HG03139 (cell line): Measurements from ENCODE around the gene ACAN.

Experiments used
- ATAC-seq: cut with Tn5 transposase; IDR thresholded peaks from one replicate; pipeline ENCODE4 v1.9.1; 2021; ENCODE audit not compliant: unreplicated experiment

Gene ACAN

DNA sequence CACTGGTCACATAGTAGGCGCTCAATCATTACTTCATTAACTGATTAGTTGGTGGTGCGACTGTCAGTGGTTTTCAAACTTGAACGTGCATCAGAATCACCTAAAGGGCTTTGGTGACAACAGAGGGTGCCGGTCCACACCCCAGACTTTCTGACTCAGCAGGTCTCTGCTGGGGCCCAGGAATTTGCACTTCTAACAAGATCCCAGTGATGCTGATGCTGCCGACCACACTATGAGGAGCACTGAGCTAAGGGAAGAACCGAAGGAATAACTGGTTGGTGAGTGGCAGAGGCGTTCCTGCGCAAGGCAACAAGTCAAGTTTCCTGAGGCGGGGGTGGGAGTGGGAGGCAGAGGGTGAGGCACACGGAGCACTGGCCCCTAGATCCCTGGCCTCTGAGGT is 73.3 kb downstream of the ACAN start:
- ATAC-seq, result no peak

DNA sequence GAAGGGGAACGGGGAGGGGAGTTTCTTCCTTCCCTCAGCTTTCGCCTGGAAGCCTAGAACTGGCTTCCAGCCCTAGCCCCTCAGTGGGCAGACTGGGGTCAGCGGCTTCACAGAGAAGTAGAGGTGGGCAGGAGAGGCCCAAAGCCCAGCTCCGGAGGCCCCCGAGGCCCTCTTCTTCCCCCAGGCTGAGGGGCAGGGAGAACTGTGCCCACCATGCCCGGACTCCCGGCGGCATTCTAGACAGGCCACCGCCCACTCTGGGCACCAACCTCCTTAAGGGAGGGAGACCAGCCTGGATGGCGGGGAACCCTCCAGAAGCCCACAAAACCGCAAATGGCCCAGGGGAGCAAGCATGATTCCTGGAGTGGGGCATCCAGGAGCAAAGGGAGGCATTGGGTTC is 74.2 kb downstream of the ACAN start:
- ATAC-seq, result no peak

DNA sequence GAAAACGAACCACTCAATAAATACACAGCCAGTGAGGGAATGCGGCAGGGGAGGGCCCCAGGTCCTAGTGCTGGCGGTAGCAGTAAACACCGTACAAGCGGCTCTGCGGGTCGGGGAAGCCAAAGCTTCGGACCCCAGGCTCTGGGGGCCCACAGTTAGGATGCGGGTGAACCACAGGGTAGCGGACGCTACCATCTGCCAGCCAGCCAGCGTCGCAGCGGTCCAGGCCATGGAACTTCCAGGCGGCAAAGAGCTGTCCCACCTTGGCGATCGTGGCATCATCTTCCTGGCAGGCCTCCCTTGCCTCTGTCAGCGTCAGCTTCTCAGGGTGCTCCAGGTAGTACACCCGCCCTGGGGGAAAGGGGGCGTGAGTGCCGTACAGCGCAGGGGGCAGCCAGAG is 74.7 kb downstream of the ACAN start:
- no peak for ATAC-seq

DNA sequence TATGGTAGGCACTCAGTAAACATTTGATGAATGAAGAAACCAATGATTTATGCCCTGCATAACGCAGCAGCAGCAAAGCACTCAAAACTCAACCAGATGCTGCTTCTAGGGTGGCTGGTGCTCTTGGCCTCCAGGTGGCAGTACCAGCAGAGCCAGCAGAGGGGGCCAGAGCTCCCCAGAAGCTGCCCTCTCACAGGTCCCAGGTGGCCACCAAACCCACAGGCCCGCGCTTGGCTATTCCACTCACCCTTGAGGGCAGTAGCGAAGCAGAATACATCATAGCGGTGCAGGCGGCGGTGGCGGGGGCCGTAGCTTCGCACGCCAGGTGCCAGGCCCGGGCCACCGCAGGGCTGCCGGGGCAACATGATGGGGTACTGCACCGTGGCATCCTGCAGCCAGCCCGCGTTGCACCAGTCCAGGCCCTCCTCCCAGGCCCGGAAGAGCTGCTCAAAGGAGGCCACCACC is 75.5 kb downstream of the ACAN start:
- ATAC-seq, result peak; percentile 77

DNA sequence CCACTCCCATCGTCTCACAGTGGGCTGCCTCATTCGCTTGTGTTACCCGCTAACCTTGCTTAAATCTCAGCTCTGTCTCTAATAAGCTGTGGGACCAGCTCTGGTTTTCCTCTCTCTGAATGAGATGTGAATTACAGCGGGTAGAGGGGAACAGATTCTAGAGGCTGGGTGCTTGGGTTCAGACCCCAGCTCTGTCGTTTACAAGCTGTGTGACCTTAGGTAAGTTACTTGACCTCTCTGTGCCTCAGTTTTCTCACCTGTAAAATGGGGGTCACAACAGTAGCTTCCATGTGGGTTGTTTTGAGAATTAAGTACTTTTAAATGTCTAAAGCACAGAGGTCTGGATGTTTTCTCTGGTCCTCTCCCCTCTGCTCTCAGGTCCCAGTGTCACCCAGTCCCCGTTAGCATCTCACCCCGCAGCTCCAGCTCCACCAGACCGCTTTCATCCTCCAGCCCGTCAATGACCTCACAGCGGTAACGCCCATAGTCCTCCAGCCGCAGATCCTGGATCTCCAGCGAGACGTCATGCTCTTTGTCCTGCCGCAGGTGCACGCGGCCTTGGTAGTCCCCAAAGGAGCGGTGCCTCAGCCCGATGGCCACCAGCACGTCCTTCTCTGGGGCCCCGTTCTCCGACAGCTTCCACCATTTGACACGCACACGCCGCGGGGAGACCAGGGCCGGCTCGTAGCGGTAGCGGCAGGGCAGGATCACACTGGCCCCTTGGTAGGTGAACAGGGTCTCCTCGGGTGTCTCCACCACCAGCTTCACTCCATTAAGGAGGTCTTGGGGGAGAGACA is 77.9 kb downstream of the ACAN start:
- ATAC-seq, result no peak

DNA sequence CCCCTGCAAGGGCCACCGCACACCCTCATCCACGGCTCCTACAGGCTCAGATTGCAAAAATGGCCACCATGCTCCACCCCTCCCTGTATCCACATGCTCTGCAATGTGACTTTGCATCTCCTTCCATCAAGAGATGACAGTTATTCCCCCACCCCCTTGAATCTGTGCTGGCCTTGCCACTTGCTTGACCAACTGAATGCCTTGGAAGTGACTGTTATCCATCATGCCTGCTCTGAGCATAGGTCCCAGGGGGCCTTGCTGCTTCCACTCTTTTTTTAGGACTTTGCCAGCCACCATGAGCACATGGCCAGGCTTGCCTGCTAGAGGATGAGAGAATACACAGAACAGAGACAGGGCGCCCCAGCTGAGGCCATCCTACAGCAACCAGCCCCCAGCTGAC is 78.5 kb downstream of the ACAN start:
- no peak for ATAC-seq

DNA sequence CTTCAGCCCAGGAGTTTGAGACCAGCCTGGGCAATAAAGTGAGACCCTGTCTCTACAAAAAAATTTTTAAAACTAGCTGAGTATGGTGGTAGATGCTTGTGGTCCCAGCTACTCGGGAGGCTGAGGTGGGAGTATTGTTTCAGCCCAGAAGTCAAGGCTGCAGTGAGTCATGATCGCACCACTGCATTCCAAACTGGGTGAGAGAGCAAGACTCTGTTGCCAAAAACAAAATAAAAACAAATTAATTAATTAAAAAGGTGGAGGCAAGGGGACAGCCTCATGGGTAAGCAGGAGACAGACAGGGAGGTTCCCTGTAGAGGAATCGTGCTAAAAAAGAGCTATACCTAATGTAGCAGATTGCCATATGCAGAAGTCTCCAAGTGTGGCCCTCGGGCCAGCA is 79.5 kb downstream of the ACAN start:
- ATAC-seq, result no peak

DNA sequence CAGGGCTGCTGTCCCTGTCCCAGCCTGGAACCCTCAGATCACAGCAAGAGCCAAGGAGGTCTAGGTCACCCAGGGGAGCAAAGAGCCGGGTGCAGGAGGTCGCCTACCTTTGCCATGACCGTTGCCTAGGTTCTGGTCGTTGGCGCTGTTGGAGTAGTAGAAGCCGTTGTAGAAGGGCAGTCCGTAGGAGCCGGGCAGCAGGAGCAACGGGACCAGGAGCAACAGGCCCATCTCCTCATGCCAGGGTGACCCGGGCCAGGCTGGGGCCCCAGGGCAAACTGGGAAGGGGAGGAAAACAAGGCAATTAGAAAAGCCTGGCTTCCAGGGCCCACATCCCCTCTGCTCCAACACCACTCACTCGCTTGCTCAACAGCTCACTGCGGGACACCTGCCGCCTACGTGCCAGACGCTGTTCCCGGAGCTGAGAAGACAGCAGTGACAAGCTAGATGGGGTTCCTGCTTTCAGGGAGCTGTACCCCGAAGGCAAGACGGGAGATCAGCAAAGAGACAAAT is 83.9 kb downstream of the ACAN start:
- no peak for ATAC-seq

DNA sequence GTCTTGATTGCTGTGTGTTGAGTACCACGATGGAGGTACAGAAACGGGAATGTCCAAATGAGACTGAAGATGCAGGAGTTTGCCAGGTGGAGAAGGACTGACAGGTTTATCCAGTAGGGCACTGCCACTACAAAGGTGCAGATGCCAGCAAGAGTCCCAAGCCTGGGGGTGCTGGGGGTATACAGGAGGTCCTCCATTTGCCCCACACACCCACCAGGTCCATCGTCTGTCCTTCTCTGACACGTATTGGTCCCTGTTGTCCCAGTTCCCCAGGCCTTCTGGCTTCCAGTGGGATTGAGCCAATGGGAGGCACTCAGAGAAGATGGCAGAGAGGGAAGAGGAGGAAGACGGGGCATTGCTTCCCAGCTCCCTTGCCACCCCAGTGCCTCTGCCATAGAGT is 85.5 kb downstream of the ACAN start:
- ATAC-seq, result no peak

DNA sequence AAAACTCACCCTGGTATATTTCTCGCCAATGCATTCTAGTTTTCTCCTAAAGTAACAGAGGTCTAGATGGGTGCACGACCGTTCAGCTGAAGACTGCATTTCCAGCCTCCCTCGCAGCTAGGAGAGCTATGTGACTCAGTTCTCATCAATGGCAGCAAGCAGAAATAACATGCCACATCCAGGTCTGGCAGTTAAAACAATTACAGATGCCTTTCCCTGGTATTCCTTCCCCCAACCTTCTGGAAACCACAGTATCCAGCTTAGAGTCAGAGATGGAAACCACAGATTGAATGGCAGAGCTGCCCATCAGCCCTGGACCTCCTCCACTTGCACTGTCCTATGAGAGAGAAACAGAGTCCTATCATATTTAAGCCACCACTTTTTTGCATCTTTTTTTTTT is 87.3 kb downstream of the ACAN start:
- no peak for ATAC-seq

DNA sequence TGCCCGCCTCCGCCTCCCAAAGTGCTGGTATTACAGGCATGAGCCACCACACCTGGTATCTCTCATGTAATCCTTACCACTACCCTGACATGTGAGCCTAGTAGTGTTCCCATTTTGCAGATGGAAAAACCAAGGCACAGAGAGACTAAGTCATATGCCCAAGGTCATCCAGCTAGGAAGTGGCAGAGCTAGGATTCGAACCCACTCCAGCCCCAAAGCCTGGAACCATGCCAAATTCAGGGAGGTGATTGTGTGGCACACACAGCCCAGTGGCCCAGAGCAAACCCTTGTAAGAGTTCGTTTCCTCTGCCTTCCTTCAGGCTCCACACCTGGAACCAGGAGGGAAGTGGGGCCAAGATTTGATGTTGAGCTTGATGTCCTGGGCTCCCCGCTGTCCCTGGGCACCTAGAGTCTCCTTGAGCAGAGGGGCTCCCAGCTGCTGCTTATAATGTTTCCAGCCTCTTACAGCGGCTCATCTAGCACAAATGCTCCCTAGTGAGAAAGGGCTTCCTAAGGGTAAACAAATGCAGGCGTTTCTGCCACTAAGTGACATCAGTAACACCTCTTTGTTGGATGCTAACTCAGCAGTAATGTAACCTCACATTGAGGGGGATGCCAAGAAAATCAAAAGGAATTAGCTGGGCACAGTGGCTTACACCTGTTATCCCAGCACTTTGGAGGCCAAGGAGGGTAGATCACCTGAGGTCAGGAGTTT is 88.5 kb downstream of the ACAN start:
- no peak for ATAC-seq

DNA sequence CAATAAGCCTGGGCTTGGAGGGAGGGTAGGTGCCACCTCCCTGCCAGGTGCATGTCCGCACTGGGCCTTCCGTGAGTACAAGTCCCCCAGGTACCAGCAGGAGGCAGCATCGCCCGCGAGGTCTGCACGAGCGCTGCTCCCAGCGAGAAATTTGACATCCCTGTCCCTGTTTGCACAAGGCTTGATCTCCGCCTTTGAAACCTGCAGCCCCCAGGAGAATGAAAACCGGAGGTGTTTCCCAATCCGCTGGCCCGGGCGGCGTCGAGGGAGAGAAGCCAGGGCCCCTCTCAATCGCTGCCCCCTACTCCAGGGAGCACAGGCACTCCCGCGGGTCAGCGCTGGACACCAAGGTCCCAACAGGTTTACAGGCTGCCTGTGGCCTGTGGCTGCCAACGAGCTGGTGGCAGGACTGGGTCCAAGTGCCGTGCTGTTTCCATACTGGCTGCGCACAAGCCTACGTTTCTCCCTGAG is 91.1 kb downstream of the ACAN start:
- peak; percentile 69 for ATAC-seq

DNA sequence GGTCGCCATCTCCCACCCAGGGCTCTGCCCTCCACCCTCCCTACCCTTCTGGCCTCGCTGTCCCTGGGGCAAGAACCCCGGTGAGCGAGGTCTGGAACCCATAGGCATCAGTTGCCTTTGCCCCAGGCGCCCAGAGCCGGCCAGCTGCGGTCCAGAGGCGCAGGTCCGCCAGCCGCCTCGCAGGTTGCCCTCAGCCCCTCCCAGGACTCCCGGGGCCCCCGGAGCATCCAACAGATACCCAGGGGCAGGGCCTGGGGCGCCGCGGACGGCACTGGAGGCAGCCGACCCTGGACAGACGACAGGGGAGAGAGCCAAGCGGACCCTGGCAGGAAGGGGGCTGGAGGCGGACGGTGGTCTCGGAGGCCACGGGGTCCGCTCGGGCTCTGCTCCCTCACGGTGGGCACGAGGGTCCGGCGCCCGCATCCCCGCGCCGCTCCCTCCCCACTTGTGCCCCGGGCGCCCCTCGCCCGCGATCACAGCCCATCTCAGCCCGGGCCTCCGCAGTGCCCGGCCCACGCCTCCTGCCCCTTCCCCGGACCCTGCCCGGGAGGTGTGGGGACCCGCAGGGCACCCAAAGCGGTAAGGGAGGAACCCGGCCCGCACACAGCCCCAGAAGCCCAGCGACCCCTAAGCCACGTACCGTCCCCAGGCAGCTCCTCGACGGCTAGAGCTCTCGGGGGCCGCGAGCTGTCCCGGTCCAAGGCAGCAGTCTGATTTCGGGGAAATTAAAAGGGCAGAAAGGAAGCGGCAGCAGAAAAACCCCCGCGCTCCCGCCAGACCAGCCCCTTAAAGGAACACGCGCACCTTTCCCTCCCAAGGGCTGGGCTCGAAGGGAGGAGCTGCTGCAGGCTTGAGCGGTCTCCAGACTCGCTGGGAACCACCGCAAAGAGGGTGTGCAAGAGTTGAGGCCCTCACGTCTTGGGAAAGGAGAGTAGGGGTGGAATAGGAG is 91.9 kb downstream of the ACAN start, which contains the start of gene HAPLN3:
Gene HAPLN3, minus strand, starts transcription at position 726 of the 949 bp plus-strand sequence. CDS start 8,246 bp downstream, outside the sequence.
- peak; percentile 44 for ATAC-seq

DNA sequence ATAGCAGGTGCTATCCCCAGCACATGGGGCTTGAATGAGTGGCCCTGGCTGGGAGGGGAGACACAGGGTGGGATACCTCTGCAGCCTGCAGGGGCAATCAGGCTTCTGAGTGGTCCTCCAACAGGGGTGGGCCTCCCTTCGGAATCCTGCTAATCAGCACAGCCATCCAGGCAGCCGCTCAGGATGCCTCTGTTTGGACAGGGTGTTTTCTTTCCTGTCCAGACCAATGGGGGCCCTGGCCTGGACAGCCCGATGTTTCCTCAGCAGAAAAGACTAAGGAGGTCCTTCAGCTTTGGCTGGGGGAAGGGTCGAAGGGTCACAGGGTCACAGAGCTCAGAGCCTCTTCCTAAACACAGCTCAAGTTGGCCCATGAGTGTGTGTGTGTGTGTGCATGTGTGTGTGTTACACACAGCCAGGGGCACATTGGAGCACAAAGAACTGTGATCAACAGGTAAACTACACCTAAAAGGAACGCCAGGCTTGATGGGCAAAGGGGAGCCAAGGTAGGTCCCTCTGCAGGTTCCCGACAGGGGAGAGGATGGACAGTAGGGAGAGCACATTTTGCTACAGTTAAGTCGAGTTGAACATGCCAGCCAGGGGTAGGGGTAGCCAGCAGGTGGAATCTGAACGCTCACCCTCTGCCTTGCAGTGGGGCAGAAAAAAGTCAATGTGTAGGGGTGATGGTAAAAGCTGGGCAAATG is 93.2 kb downstream of the ACAN start:
- no peak for ATAC-seq

DNA sequence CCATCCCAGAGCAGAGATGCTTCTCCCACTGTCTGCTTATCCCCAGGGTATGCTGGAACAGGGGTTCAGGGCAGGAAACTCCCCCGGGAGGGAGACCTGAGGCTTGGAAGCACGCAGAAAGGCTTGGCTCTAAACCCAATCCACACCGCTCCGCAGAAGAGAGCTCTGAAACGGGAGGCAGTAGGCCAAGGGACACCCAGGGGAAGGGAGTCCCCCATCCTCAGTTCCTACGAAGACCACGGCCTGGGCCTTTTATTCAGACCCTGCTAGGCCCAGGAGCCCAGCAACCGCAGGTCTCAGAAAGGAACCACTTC is 93.9 kb downstream of the ACAN start:
- no peak for ATAC-seq

DNA sequence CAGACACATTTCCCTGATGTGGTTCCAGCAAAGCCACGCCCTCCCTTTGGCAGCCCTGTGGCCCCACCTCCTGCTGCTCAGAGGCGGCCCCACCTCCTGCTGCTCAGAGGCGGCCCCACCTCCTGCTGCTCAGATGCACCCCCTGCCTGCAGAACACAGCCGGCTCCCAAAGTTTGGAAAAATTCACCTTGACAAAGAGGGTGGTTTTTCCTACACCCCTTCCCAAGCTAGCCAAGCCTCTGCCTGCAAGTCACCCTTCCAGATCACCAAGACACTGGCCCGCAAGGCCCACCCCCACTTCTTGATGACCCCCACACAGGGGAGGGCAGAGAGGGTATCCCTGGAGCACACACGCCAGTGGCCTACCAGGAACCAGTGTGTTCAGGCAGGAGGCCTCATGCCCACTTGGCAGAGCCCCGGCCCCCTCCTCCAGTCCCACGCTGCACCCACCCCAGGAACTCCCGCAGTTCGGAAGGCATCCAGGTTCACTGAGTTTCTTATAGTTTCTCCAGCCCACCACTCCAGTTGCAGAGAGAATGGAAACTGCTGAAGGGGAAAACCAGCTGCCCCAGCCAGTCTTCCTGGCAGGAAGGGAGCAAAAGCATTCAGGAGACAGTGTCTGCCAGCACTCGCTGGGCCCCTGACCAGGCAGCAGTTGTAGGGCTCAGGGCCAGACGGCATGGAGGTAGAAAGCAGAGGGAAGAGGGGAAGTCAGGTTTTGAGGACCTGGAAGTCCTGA is 94.4 kb downstream of the ACAN start:
- ATAC-seq, result no peak

DNA sequence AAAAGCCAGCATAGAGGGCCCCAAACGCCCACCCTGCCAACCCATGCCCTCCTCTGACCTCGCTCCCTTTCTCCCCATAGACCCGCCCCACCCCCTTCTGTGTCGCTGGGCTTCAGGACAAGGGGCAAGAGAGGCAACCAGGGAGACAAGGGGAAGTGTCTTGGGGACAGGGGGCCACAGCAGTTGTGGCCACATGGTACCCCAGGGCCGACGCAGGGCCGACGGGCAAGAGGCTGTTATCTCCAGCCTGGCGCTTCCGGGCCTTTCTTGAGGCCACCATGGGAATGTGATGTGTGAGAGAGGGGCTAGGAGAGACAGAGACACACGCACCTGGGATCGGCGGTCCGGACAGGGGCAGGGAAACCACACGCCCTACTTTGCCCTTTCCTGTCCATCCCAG is 95.5 kb downstream of the ACAN start:
- no peak for ATAC-seq

DNA sequence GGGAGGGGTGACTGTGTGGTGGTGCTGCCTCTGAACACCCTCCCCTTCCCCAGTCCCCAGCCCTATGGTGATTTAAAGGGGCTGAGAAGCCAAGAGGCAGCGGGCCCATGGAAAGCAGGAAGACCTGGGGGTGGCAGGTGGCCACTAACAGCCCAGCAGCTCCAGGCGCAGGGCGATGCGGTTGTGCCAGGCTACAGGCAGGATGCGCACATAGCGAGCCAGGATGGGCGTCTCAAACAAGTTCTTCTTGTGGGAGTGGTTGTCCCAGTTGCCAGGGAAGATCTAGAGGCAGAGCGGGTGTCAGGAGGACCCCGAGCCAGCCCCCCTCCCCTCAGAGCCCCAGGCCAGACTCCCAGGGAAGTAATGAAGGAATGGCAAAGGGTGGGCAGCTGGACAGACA is 96.0 kb downstream of the ACAN start:
- no peak for ATAC-seq

DNA sequence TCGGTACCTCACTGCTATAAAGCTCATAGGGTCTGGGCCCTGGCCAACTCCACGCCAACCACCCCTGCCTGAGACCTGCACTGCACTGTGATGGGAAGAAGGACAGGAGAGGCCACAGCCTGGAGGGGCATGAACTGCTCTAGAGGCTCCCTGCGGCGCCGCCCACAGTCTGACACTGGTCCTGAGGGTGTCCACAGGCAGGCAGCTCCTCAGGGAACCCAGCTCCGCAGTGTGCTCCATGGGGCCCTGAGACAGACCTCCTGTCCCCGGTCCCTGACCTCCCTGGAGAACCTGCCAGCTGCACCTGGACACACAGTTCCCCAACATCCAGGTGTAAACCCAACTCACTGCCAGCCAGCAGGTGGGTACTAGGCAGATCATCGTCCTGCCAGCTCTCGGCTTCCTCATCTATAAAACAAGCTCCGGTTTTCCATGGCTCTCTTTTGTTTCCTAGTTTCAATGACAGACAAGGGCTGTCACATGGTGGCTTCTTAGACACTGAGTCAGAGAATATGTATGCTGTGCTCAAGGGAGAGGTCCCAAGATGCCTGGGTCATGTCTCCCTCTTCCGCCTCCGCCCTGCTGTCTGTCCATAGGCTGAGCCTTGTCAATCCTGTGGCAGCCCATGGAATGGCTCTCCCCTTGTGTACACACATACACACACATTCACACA is 97.2 kb downstream of the ACAN start:
- ATAC-seq, result no peak
